ENCODE data around the gene PPM1B. TPM values are rescaled to one million over a fixed set of nuclear protein-coding genes. Genes with fewer than 3 reads are reported as not detected.

PPM1B gene
- total RNA-seq, 1 donor from 2014 or later, result 51.7 TPM

DNA sequence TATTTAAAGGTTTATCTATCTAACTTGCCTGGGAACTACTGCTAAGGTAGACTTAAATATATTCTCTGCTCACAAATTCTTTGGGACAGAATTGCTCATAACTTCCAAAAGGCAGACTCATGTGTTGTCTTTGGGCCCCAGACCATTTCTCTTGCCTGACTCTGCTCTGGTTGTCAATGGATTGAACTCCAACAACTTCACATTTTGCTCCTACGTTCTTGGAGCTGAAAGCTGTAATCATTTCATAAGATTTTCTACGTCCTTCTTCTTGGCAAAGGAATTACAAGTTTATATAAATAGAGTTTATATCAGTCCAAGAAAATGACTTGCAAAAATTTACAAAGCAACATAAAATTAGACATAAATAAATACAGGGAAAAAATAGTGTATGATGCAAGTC is 32.9 kb upstream of the PPM1B start:
- ATAC-seq, result no peak
- intact Hi-C loops (cut with DNase I), result no loop called here

DNA sequence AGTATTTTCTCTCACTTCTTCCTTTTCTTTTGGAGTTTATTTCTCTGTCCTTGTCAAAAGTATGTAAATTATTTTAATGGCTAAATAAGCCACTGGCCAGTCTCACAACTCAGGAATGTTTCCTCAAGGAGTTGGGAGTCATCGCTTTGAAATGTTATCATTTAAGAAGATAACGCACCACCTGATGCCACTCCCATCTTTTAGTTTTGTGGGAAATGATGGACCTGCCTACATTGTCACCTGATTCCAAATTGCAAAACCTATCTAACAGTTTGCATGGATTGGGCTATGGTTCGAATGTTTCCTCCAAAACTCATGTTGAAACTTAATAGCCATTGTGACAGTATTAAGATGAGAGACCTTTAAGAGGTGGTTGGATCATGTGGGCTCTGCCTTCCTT is 32.4 kb upstream of the PPM1B start:
- DNase-seq (no peak), ATAC-seq (no peak)
- intact Hi-C loops (cut with DNase I), result no loop called here
- Histone ChIP-seq H3K4me3 (no peak overlapping the region), H3K4me1 (no peaks in the 10 kb centered on the region), H3K9me3 (no peaks in the 10 kb centered on the region), H3K27ac (no peak overlapping the region), H3K36me3 (no peaks in the 10 kb centered on the region), H3K27me3 (ENCODE audit: low read depth) (no peaks in the 10 kb centered on the region)
- TF ChIP-seq CTCF (IDR thresholded peaks at IDR 0.05), result no peak

More for the DNA sequence above, 32.9 kb upstream of the PPM1B start:
- Histone ChIP-seq H3K27ac (no peak overlapping the region), H3K9me3 (no peaks in the 10 kb centered on the region), H3K4me1 (no peaks in the 10 kb centered on the region), H3K4me3 (no peak overlapping the region), H3K27me3 (ENCODE audit: low read depth) (no peaks in the 10 kb centered on the region), H3K36me3 (no peaks in the 10 kb centered on the region)
- no peak for TF ChIP-seq CTCF (IDR thresholded peaks at IDR 0.05)
- DNase-seq, result no peak

DNA sequence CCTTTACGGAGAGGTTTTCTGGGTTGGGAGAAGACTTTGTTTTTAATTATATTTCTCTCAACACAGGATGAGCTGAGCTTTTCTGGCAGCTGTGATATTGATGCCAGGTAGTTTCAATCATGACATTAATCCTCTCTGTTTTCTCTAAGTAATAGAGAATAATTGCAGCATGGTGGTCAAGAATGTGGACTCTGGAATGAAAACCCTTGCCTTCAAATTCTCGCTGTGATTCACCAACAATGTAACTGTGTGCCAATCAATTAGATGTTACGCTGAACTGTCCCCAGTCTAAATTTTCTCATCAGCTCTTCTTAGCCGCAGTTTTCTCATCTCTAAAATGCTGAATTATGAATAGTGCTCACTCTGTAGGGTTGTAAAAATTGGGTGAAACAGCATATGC is 31.6 kb upstream of the PPM1B start:
- DNase-seq, result no peak
- Histone ChIP-seq H3K4me1 (no peaks in the 10 kb centered on the region), H3K27me3 (ENCODE audit: low read depth) (no peaks in the 10 kb centered on the region), H3K27ac (no peak overlapping the region), H3K36me3 (no peaks in the 10 kb centered on the region), H3K9me3 (no peaks in the 10 kb centered on the region), H3K4me3 (no peak overlapping the region)
- TF ChIP-seq CTCF (IDR thresholded peaks at IDR 0.05), result no peak
- ATAC-seq, result no peak
- intact Hi-C loops (cut with DNase I), result no loop called here

- Histone ChIP-seq H3K36me3 (no peaks in the 10 kb centered on the region), H3K4me3 (no peak overlapping the region), H3K4me1 (no peaks in the 10 kb centered on the region), H3K9me3 (no peaks in the 10 kb centered on the region), H3K27me3 (ENCODE audit: low read depth) (no peaks in the 10 kb centered on the region), H3K27ac (no peak overlapping the region)
- ATAC-seq, result no peak
- intact Hi-C loops (cut with DNase I), result no loop called here
- no peak for TF ChIP-seq CTCF (IDR thresholded peaks at IDR 0.05)
- no peak for DNase-seq
These were observed 30.7 kb upstream of the PPM1B start for GRCh38 chr2:44137872-44138551.

- intact Hi-C loops (cut with DNase I), result no loop called here
- DNase-seq (no peak), ATAC-seq (no peak)
- TF ChIP-seq CTCF (IDR thresholded peaks at IDR 0.05), result no peak
- Histone ChIP-seq H3K4me3 (no peak overlapping the region), H3K27ac (no peak overlapping the region), H3K36me3 (no peaks in the 10 kb centered on the region), H3K9me3 (no peaks in the 10 kb centered on the region), H3K27me3 (ENCODE audit: low read depth) (no peaks in the 10 kb centered on the region), H3K4me1 (no peaks in the 10 kb centered on the region)
These were observed 28.9 kb upstream of the PPM1B start for GRCh38 chr2:44139741-44140140.
